ENCODE results near the gene ZNF296.

The ZNF296 gene

GRCh38 chr19:45056831-45057230, 19.4 kb downstream of the ZNF296 start:
- DNase-seq = no peak

GRCh38 chr19:45051929-45052579, 24.2 kb downstream of the ZNF296 start:
- peak; percentile 66 for DNase-seq

DNA sequence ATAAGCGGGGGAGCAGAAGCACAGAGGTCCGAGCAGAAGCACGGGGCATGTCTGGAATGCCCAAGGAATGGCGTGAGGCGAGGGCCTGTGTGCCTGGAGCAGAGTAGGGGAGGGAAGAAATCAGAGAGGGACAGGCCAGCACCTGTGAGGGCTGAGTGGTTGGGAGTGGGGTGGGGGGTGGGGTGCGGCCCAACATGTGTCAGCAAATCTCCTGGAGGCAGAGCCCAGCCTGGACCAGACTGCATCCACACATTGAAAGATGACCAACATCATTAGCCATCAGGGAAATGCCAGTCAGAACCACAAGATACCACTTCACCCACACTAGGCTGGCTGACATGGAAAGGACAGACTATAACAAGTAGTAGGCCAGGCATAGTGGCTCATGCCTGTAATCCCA, 26.2 kb downstream of the ZNF296 start:
- no peak for DNase-seq

DNA sequence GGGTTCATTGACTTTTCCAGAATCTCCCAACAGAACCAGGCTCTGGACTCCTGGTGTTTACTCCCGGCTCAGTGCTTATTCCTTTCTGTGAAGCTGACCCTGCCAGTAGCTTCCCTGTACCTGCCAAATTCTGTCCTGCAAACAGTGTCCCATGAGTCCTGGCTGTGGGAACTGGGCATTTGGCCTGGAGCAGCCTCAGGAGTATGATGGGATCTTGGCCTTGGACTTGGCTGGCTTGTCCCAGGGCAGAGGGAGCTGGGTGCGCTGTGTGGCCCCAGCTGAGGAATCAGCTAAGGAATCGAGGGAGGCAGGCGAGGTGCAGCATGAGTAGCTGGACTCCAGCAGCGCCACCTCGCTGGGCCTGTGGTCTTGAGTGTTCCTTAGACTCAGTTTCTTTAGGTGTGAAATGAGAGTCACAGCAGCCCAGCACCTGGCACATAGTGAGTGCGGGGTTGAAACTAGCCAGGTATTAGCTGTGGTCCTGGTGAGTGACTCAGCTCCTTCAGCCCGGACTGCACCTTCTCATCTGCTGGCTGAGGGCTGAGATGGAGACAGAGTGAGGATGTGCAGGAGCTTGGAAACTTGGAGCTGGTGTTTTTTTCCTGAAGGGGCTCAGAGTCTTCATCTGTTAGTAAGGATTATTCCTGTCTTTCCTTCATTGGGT, 27.1 kb downstream of the ZNF296 start:
- no peak for DNase-seq

DNA sequence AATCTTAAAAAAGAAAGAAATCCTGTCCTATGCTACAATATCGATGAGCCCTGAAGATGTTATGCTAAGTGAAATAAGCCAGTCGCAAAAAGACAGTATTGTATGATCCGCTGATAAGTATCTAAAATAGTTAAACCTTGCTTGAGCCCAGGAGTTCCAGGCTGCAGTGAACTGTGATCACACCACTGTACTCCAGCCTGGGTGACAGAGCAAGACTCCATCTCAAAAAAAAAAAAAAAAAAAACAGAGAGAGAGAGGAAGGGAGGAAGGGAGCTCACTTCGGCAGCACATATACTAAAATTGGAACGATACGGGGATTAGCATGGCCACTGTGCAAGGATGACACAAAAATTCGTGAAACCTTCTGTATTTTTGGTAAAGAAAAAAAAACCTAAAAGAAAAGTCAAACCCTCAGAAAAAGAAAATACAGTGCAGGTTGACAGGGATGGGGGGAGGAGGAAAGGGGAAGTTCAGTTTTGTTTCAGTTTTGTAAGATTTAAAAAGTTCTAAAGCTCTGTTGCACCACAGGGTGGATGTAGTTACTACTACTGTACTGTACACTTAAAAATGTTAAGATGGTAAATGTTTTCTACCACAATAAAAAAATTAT, 29.0 kb downstream of the ZNF296 start:
- no peak for DNase-seq

- no peak for DNase-seq
Observed at GRCh38 chr19:45046355-45046754, 29.9 kb downstream of the ZNF296 start.

GRCh38 chr19:45045671-45046353, 30.5 kb downstream of the ZNF296 start:
- no peak for DNase-seq

DNA sequence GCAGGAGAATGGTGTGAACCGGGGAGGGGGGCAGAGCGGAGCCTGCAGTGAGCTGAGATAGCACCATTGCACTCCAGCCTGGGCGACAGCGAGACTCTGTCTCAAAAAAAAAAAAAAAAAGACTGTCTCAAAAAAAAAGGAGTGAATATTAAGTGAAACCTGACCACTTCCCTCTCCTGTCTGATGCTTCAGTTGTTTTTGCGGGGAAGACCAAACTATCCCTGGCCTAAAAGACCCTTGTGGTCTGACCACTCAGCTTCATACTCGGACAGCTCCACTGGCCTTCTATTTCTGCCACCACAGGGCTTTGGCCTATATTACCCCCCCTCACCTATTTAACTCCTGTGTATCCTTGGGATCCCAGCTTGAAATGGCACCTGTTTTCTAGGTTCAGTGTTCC, 35.2 kb downstream of the ZNF296 start:
- DNase-seq = no peak

DNA sequence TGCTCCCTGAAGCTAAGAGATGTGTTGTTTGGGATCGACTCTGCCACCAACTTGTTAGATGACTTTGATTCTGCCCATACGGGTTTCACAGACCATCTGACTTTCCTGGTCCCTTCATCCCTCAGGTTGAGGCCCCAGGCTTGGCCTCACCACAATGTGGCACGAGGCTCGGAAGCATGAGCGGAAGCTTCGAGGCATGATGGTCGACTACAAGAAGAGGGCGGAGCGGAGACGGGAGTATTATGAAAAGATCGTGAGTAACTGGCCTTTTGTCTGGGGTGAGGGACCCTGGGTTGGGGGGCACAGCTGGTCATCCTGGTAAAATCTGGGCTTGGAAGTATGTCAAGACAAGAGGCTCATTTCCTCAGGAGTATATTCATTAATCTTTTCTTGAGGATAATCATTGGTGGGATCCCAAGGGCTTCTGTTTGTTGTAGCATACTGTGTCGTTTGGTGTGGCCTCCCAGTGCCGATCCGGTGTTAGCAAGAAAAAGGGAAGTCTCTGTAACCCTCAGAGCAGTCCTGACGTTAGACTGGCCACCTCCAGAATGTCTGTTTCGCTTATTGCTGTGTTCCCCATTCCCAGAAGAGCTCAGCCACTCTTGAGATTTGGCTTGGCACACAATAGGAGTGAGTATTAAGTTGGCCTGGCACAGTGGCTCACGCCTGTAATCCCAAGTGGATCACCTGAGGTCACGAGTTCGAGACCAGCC, 36.1 kb downstream of the ZNF296 start:
- no peak for DNase-seq

- DNase-seq = peak; percentile 84
Observed at GRCh38 chr19:45038931-45039893, 37.1 kb downstream of the ZNF296 start, which contains the start of gene CLASRP. Gene CLASRP (plus strand): TSS chr19:45039045. CDS start chr19:45040213, 1,168 bp downstream.

DNA sequence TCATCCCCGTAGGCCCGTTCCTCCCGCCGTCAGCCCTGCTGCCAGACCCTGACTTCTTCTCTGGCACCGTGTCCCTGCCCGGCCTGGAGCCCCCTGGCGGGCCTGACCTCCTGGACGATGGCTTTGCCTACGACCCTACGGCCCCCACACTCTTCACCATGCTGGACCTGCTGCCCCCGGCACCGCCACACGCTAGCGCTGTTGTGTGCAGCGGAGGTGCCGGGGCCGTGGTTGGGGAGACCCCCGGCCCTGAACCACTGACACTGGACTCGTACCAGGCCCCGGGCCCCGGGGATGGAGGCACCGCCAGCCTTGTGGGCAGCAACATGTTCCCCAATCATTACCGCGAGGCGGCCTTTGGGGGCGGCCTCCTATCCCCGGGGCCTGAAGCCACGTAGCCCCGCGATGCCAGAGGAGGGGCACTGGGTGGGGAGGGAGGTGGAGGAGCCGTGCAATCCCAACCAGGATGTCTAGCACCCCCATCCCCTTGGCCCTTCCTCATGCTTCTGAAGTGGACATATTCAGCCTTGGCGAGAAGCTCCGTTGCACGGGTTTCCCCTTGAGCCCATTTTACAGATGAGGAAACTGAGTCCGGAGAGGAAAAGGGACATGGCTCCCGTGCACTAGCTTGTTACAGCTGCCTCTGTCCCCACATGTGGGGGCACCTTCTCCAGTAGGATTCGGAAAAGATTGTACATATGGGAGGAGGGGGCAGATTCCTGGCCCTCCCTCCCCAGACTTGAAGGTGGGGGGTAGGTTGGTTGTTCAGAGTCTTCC, 38.7 kb downstream of the ZNF296 start:
- DNase-seq = no peak

DNA sequence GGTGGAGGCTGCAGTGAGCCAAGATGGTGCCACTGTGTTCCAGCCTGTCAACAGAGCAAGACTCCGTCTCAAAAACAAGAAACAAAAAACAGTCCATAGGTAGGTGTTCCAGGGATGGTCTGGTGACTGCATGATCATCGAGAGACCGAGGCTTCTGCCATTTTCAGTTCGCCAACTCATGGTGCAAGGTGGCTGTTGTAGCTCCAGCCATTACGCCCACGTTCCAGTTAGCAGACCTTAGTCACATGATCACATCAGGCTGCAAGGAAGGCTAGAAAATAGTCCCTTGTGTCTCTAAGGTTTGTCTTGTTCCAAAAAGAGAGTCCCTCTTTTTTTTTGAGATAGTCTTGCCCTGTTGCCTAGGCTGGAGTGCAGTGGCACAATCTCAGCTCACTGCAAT, 40.5 kb downstream of the ZNF296 start:
- no peak for DNase-seq

- no peak for DNase-seq
Observed at GRCh38 chr19:45032421-45032820, 43.9 kb downstream of the ZNF296 start.

DNA sequence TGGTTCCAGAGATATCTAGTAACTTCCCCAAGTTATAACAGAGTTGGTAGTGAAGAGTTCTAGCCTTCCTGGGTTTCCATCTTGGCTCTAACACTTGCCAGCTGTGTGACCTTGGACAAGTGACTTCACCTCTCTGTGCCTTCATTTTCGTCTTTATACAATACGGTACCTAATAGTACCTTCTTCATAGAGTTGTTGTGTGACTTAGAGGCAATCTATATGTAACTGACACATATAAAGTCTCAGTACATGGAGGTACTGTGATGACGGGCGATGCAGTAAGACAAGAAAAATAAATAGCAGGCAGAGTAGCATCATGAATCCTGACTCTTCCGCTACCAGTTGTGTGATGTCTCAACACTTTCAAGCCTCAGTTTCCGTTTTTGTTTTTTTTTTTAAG, 45.5 kb downstream of the ZNF296 start:
- no peak for DNase-seq

DNA sequence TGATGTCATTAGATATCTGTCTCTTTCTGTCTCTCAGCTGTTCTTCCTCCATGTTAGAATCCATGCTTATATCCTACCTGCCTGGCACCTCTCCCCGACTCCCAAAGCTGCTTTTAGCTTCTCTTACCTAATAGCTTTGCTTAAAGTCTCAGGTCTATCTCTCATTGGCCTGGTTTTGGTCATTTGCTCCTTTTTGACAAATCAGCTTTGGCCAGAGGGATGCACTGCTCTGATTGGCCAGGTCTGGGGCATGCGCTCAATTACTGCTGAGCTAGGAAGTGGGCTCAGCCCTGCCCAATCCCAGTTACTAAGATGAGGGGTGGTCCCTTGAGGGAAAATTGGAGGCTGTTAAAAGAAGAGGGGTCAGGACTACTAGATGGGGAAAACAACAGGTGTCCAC, 48.9 kb downstream of the ZNF296 start:
- no peak for DNase-seq

DNA sequence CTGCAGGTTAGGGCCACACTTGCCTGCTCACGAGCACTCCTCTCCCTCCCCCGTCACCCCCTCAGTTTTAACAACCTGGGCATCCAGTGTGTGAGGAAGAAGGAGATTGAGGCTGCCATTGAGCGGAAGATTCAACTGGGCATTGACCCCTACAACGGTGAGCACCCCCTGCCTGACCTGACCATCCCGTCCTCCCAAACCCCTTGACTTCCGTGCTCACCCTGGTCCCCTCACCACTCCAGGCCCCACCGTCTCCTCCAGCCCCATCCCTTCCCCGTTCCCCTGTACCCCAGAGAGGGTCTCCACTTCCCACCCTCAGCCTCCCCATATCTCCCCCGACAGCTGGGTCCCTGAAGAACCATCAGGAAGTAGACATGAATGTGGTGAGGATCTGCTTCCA, 51.0 kb downstream of the ZNF296 start:
- no peak for DNase-seq

DNA sequence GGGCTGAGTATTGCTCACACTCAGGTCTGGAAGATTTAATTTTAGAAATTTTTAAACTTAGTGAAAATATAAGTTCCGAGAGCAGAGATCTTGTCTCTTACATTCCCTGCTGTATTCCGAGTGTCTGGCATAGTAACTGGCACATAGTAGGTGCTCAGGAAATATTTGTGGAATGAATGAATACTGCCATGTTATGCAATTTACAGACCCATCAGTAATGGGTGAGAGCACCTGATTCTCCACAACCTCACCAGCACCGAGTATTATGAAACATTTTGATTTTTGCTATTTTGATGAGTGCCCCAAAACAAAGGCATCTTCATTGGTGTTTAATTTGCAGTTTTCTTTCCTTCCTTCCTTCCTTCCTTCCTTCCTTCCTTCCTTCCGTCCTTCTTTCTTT, 53.2 kb downstream of the ZNF296 start:
- DNase-seq = no peak

DNA sequence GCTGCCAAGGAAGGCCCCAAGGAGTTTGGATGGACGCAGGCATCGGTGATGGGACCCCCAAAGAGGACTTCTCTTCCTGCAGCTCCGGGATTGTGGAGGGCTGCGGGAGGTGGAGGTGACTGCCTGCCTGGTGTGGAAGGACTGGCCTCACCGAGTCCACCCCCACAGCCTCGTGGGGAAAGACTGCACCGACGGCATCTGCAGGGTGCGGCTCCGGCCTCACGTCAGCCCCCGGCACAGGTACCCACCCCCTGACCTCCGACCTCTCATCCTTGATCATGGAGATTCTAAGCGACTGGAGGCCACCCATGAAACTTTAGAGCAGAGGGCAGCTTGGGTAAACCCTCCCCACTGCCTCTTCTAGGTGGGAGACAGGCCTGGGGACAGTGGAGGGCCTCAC, 54.3 kb downstream of the ZNF296 start:
- no peak for DNase-seq

All from CD4-positive, alpha-beta T cell treated with Interleukin-15 for 1 hour (primary cell).